OCI-LY3 (cell line): Measurements from ENCODE around the gene IL20RA.

Experiments
- H2AFZ ChIP-seq: fragments of 200-600, 300-600 bp; shearing (Covaris generic); 2 replicates; pipeline ENCODE4 v1.6.0; 2014; ENCODE audit warnings: antibody characterized with exemption, low read depth, low read length
- H3K27ac ChIP-seq: fragments of 200-600, 300-600 bp; sonication (generic); 2 replicates; pipeline ENCODE4 v1.5.1; 2014; ENCODE audit warnings: mild to moderate bottlenecking, low read length, moderate library complexity, mixed read lengths
- H3K27me3 ChIP-seq: fragments of 200-600, 300-600 bp; sonication (generic); 2 replicates; pipeline ENCODE4 v1.6.1; 2014; ENCODE audit warnings: low read depth, low read length, mixed read lengths
- H3K36me3 ChIP-seq: fragments of 200-600, 300-600 bp; sonication (generic); replicated peaks from 2 replicates; pipeline ENCODE3; 2014; ENCODE audit warnings: low read depth, low read length, mixed read lengths
- H3K4me1 ChIP-seq: fragments of 300-600, 200-600 bp; sonication (generic); 2 replicates; pipeline ENCODE4 v1.6.1; 2014; ENCODE audit warnings: low read length, mixed read lengths
- H3K4me2 ChIP-seq: fragments of 200-600, 300-600 bp; sonication (generic); 2 replicates; pipeline ENCODE4 v1.6.1; 2014; ENCODE audit warnings: low read length, mixed read lengths
- H3K4me3 ChIP-seq: fragments of 300-600, 200-600 bp; sonication (generic); 2 replicates; pipeline ENCODE4 v1.5.1; 2014; ENCODE audit warnings: antibody characterized with exemption, mild to moderate bottlenecking, low read length, moderate library complexity
- H3K79me2 ChIP-seq: fragments of 300-600, 200-600 bp; shearing (Covaris generic); 2 replicates; pipeline ENCODE4 v1.6.1; 2014; ENCODE audit warnings: mild to moderate bottlenecking, low read length, mixed read lengths
- H3K9ac ChIP-seq: fragments of 300-600, 200-600 bp; shearing (Covaris generic); 2 replicates; pipeline ENCODE4 v1.6.0; 2014; ENCODE audit warnings: mild to moderate bottlenecking, low read length, moderate library complexity
- H3K9me3 ChIP-seq: fragments of 200-600, 300-600 bp; shearing (Covaris generic); 2 replicates; pipeline ENCODE4 v1.6.1; 2014; ENCODE audit warnings: low read length, mixed read lengths; ENCODE audit not compliant: insufficient read depth
- H4K20me1 ChIP-seq: fragments of 200-600, 300-600 bp; sonication (generic); 2 replicates; pipeline ENCODE4 v1.6.1; 2016; ENCODE audit warnings: low read length, mixed read lengths; ENCODE audit not compliant: insufficient read depth
- EZH2phosphoT487 ChIP-seq: fragments of 200-600 bp; shearing (Covaris generic); IDR thresholded peaks from 2 replicates; pipeline ENCODE4 v1.6.1; 2018; ENCODE audit warnings: antibody characterized with exemption, mixed run types, low read depth
- TF ChIP-seq, protein P1 (sequence below): fragments of 200-600, 300-600 bp; sonication (generic); IDR thresholded peaks from 2 replicates; pipeline ENCODE4 v1.5.1; 2014; ENCODE audit warnings: antibody characterized with exemption, low read length, low read depth

Gene IL20RA

DNA sequence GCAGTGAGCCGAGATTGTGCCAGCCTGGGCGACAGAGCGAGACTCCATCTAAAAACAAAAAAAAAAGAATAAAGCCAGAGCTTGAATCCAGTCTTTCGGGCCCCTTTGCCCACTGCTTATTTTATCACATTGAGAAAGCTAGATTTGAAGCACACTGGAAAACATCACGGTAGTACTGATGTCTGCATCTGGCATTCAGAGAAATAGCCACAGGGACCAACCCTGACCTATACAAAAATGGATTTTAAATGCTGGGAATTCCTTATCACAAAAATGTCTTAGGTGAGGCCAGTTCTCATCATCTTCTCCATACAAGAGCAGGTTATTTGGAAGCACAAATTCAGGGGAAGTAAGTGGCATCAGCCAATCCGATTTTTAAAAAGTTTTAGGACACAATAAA is 73.2 kb downstream of the IL20RA start:
- no peak overlapping the region for H3K9ac ChIP-seq
- no peak overlapping the region for H2AFZ ChIP-seq
- no peaks in the 10 kb centered on the region for H3K27me3 ChIP-seq
- H3K27ac ChIP-seq = no peak overlapping the region
- H3K4me2 ChIP-seq = no peak overlapping the region
- peaks cover 6% of the 10 kb centered on the region for H3K4me1 ChIP-seq
- no peaks in the 10 kb centered on the region for H4K20me1 ChIP-seq
- H3K36me3 ChIP-seq = no peaks in the 10 kb centered on the region
- H3K79me2 ChIP-seq = no peaks in the 10 kb centered on the region
- no peaks in the 10 kb centered on the region for H3K9me3 ChIP-seq
- H3K4me3 ChIP-seq = no peak overlapping the region
- TF ChIP-seq EZH2phosphoT487 = no peak

DNA sequence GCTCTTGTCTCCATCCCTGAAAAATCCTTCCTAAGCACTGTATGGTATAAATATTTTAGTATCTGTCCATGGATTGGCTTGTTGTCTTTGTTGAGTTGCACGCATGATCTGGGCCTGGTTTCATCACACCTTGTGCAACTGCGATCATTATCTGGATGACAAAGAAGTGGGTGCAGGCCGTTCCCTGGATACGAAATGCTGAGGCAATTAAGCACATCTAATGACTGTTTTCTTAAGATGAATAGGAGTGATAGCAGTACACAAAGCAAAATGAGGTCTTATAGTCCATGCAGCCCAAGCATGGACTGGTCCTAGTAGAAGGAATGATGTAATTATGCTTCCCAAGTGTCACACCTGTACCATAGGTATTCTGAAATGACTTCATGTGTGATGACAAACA is 74.8 kb downstream of the IL20RA start:
- TF ChIP-seq, protein P1, sequence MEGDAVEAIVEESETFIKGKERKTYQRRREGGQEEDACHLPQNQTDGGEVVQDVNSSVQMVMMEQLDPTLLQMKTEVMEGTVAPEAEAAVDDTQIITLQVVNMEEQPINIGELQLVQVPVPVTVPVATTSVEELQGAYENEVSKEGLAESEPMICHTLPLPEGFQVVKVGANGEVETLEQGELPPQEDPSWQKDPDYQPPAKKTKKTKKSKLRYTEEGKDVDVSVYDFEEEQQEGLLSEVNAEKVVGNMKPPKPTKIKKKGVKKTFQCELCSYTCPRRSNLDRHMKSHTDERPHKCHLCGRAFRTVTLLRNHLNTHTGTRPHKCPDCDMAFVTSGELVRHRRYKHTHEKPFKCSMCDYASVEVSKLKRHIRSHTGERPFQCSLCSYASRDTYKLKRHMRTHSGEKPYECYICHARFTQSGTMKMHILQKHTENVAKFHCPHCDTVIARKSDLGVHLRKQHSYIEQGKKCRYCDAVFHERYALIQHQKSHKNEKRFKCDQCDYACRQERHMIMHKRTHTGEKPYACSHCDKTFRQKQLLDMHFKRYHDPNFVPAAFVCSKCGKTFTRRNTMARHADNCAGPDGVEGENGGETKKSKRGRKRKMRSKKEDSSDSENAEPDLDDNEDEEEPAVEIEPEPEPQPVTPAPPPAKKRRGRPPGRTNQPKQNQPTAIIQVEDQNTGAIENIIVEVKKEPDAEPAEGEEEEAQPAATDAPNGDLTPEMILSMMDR = no peak
- TF ChIP-seq EZH2phosphoT487 = no peak
- H3K4me2 ChIP-seq = no peak overlapping the region
- no peak overlapping the region for H3K4me3 ChIP-seq
- no peak overlapping the region for H2AFZ ChIP-seq
- no peaks in the 10 kb centered on the region for H4K20me1 ChIP-seq
- H3K9me3 ChIP-seq = no peaks in the 10 kb centered on the region
- no peaks in the 10 kb centered on the region for H3K79me2 ChIP-seq
- H3K9ac ChIP-seq = no peak overlapping the region
- H3K36me3 ChIP-seq = no peaks in the 10 kb centered on the region
- H3K4me1 ChIP-seq = no peaks in the 10 kb centered on the region; the same call in 1 of the 2 replicates
- no peak overlapping the region for H3K27ac ChIP-seq
- no peaks in the 10 kb centered on the region for H3K27me3 ChIP-seq

DNA sequence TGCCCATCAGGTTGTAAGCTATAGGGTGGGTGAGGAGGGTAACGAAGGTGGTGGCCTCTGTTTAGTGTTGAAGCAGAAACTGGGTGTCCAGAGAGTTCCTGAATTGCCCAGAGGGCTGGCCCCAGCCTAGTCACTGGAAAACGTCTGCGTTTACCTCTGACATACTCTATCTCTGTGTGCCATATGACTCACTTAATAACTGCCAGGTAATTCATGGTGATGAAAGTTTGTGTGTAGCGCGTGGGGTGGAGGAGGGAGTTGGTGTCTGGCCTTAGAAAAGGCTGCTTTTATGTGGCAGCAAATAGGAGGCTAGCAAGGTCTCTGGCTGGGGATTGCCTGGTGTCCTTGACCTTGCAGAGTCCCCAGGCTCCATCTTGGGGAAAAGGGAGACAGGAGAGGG is 75.3 kb downstream of the IL20RA start:
- no peak overlapping the region for H3K9ac ChIP-seq
- no peaks in the 10 kb centered on the region for H3K9me3 ChIP-seq
- no peak overlapping the region for H3K4me3 ChIP-seq
- no peaks in the 10 kb centered on the region for H3K79me2 ChIP-seq
- H3K27ac ChIP-seq = no peak overlapping the region
- H3K36me3 ChIP-seq = no peaks in the 10 kb centered on the region
- no peak overlapping the region for H2AFZ ChIP-seq
- no peaks in the 10 kb centered on the region for H3K27me3 ChIP-seq
- H3K4me1 ChIP-seq = no peaks in the 10 kb centered on the region; the same call in 1 of the 2 replicates
- H4K20me1 ChIP-seq = no peaks in the 10 kb centered on the region
- no peak overlapping the region for H3K4me2 ChIP-seq
- TF ChIP-seq EZH2phosphoT487 = no peak

DNA sequence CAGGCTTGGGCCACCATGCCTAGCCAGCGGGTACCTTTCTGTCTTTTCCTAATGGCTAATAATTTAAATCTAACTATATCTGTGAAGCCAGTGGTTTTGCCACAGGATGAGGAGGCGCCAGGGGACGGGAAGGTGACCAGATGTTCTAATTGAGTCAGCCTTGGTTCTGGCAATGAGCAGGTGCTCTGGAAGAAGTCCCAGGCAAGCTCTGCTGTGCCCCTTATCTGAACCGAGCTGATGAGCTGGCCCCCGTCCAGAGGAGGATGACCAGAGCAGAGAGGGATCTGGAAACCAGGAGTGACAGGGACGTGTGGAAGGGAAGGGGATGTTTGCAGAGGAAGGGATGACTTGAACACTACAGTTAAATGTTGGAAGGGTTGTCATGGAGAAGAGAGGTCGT is 75.9 kb downstream of the IL20RA start:
- Histone ChIP-seq H3K79me2 (no peaks in the 10 kb centered on the region), H3K27ac (no peak overlapping the region), H3K9ac (no peak overlapping the region), H3K36me3 (no peaks in the 10 kb centered on the region), H4K20me1 (no peaks in the 10 kb centered on the region), H3K4me2 (no peak overlapping the region), H2AFZ (no peak overlapping the region), H3K4me1 (no peaks in the 10 kb centered on the region; the same call in 1 of the 2 replicates), H3K27me3 (no peaks in the 10 kb centered on the region), H3K9me3 (no peaks in the 10 kb centered on the region), H3K4me3 (no peak overlapping the region)
- no peak for TF ChIP-seq EZH2phosphoT487
- TF ChIP-seq, protein P1 = no peak

DNA sequence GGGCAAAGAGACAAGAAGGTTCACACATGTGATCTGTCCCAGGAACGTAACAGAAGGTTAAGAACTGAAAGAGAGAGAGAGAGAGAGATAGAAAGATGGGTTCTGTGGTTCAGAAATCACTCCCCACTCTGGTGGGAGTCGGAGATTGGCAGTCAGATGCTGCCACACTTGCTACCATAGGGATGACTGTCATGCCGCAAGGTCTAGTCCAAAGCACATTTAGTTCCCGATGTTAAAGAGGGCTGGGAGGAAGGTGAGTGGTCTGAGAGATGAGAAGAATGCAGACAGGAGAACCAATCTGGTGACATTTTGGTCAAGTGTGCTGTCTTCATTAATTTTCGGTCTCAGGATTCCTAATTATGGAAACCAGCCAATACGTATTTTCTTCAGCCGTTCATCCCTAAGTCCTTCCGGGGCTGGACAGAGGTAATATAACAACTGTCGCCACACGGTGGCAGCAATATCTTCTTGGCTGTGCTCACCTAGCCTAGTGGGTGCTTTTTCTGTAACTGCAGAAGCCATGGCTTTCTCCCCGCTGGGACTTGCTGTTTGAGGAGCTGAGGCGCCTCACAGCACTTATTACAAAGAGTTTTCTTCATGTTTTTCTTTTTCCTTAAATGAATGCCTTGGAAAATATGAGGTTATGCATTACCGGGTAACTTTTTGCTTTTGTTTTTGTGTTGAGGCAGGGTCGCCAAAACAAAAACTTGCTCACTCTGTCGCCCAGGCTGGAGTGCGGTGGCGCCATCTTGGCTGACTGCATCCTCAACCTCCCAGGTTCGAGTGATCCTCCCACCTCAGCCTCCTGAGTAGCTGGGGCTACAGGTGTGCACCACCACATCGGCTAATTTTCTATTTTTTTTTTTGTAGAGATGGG is 76.7 kb downstream of the IL20RA start:
- Histone ChIP-seq H2AFZ (peak overlapping the region; percentile 98), H4K20me1 (no peaks in the 10 kb centered on the region), H3K36me3 (no peaks in the 10 kb centered on the region), H3K9me3 (no peaks in the 10 kb centered on the region), H3K4me3 (peak overlapping the region; percentile 81), H3K4me2 (peak overlapping the region; percentile 78), H3K27ac (no peak overlapping the region), H3K9ac (peak overlapping the region; percentile 42; the same call in 1 of the 2 replicates), H3K79me2 (no peaks in the 10 kb centered on the region), H3K4me1 (no peaks in the 10 kb centered on the region; the same call in 1 of the 2 replicates), H3K27me3 (no peaks in the 10 kb centered on the region)
- no peak for TF ChIP-seq EZH2phosphoT487
- TF ChIP-seq, protein P1 = peak; percentile 68
